ENCODE data around the gene CELF4.

- no peak for TF ChIP-seq GATA3 (IDR thresholded peaks at IDR 0.05; ENCODE audit: low read depth, low read length)
- TF ChIP-seq GATA2 (IDR thresholded peaks at IDR 0.05; ENCODE audit: low read depth, low read length) = no peak
These were observed 334.3 kb downstream of the CELF4 start for GRCh38 chr18:37231251-37231650.

Data from SH-SY5Y (cell line).